ENCODE data around the gene TET1.

The TET1 gene

DNA sequence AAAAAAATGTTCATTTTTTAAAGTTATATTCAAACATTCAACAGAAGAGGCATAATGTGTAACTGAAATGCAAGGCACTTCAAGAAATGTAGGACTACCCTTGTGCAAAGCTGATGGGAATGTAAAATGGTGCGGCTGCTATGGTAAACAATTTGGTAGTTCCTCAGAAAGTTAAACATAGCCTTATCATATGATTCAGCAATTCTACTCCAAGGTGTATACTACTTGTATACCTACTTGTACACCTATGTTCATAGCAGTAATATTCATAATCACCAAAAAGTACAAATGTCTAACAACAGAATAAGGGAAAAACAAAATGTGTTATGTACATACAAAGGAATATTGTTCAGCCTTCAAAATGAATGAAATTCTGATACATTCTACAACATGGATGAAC, 37.3 kb downstream of the TET1 start:
- Histone ChIP-seq H4K20me1 (ENCODE audit: insufficient read depth) (no peaks in the 10 kb centered on the region), H3K4me3 (IDR thresholded peaks at IDR 0.05; ENCODE audit: insufficient read depth, low read depth, low read length) (no peak overlapping the region), H2AFZ (ENCODE audit: low read depth) (no peak overlapping the region), H3K4me2 (no peak overlapping the region), H3K27ac (no peak overlapping the region), H3K9ac (no peak overlapping the region), H3K36me3 (ENCODE audit: insufficient read depth) (no peaks in the 10 kb centered on the region), H3K27me3 (ENCODE audit: insufficient read depth, low read depth) (no peaks in the 10 kb centered on the region), H3K79me2 (ENCODE audit: insufficient read depth, low read depth) (no peaks in the 10 kb centered on the region), H3K4me1 (ENCODE audit: low read depth, poor library complexity, severe bottlenecking) (peaks cover 35% of the 10 kb centered on the region)
- TF ChIP-seq CTCF (conservative IDR thresholded peaks at IDR 0.05; ENCODE audit: low read depth, low read length) = no peak

- H3K9ac ChIP-seq = peak overlapping the region; percentile 76; the same call in 1 of the 2 replicates
- no peaks in the 10 kb centered on the region for H3K79me2 ChIP-seq (ENCODE audit: insufficient read depth, low read depth)
- H2AFZ ChIP-seq (ENCODE audit: low read depth) = peak overlapping the region; percentile 87
- H3K4me2 ChIP-seq = peak overlapping the region; percentile 95
- H4K20me1 ChIP-seq (ENCODE audit: insufficient read depth) = no peaks in the 10 kb centered on the region
- peaks cover 44% of the 10 kb centered on the region for H3K4me1 ChIP-seq (ENCODE audit: low read depth, poor library complexity, severe bottlenecking)
- TF ChIP-seq CTCF (conservative IDR thresholded peaks at IDR 0.05; ENCODE audit: low read depth, low read length) = no peak
- no peak overlapping the region for H3K4me3 ChIP-seq (IDR thresholded peaks at IDR 0.05; ENCODE audit: insufficient read depth, low read depth, low read length)
- H3K27me3 ChIP-seq (ENCODE audit: insufficient read depth, low read depth) = no peaks in the 10 kb centered on the region
- peak overlapping the region; percentile 88; the same call in 1 of the 2 replicates for H3K27ac ChIP-seq
- no peaks in the 10 kb centered on the region for H3K36me3 ChIP-seq (ENCODE audit: insufficient read depth)
Observed at GRCh38 chr10:68598978-68599770, 39.0 kb downstream of the TET1 start.

DNA sequence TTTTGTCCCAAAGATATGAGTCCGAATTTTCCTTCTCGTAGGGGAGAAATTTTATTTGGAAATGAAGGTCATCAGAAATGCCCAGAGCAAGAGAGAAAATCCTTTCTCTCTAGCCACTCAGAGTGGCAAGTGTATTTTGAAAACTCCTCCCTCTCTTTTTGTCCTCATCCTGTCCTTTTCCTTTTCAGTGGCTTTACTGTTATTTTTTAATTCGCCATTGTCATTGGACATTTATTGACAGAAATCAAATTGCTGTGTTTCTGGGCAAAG, 39.6 kb downstream of the TET1 start:
- H3K4me3 ChIP-seq (IDR thresholded peaks at IDR 0.05; ENCODE audit: insufficient read depth, low read depth, low read length) = no peak overlapping the region
- peak overlapping the region; percentile 76; the same call in 1 of the 2 replicates for H3K9ac ChIP-seq

DNA sequence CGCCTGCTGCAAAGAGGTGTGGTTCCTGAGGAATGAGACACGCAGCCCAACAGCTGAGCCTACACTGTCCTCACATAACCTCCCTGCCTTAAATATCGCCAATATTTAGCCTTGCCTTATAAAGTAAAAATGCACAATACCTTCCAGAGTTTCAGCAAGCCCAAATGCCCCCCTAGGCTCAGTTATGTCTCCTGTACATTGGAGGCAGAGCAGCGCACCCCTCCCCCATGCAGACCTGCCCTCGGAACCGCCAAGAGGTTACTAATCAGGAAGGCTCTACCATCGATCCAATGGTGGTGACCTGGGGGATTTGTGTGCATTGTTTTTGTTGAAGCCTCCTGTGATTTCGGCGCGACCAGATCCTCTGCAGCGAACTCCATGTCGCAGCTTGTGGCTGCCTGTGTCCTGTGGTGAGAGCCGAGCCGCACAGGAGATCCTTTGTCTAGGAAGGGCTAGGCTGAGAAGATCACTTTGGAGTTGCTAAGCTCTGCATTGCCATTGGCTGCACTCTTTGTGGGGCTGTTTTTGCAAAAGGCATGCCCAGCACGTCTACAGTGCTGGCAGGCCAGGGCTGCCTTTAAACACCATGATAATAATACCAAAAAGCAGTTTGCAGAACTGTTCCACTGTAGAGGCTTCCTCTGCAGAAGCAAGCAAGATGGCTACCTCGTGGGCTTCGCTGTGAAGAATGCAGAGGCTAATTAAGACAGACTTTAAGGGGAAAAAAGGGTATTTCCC, 40.1 kb downstream of the TET1 start:
- Histone ChIP-seq H3K4me2 (peak overlapping the region; percentile 95), H3K4me1 (ENCODE audit: low read depth, poor library complexity, severe bottlenecking) (peaks cover 44% of the 10 kb centered on the region), H3K79me2 (ENCODE audit: insufficient read depth, low read depth) (no peaks in the 10 kb centered on the region), H3K27me3 (ENCODE audit: insufficient read depth, low read depth) (no peaks in the 10 kb centered on the region), H3K36me3 (ENCODE audit: insufficient read depth) (no peaks in the 10 kb centered on the region), H3K27ac (peak overlapping the region; percentile 88), H3K4me3 (IDR thresholded peaks at IDR 0.05; ENCODE audit: insufficient read depth, low read depth, low read length) (no peak overlapping the region), H2AFZ (ENCODE audit: low read depth) (peak overlapping the region; percentile 87), H4K20me1 (ENCODE audit: insufficient read depth) (no peaks in the 10 kb centered on the region), H3K9ac (peak overlapping the region; percentile 76)
- TF ChIP-seq CTCF (conservative IDR thresholded peaks at IDR 0.05; ENCODE audit: low read depth, low read length) = no peak

More for the DNA sequence above, 39.6 kb downstream of the TET1 start:
- peaks cover 44% of the 10 kb centered on the region for H3K4me1 ChIP-seq (ENCODE audit: low read depth, poor library complexity, severe bottlenecking)
- peak overlapping the region; percentile 88 for H3K27ac ChIP-seq
- H4K20me1 ChIP-seq (ENCODE audit: insufficient read depth) = no peaks in the 10 kb centered on the region
- H3K27me3 ChIP-seq (ENCODE audit: insufficient read depth, low read depth) = no peaks in the 10 kb centered on the region
- peak overlapping the region; percentile 87 for H2AFZ ChIP-seq (ENCODE audit: low read depth)
- no peak for TF ChIP-seq CTCF (conservative IDR thresholded peaks at IDR 0.05; ENCODE audit: low read depth, low read length)
- H3K79me2 ChIP-seq (ENCODE audit: insufficient read depth, low read depth) = no peaks in the 10 kb centered on the region
- H3K36me3 ChIP-seq (ENCODE audit: insufficient read depth) = no peaks in the 10 kb centered on the region
- peak overlapping the region; percentile 95 for H3K4me2 ChIP-seq

Measured in KMS-11 (cell line).